GM19043 (cell line): ENCODE results near the gene SRPK3.
"Not testable (repeated sequence)": the region's sequence is repeated elsewhere in the genome, so short reads cannot be mapped to it uniquely, and the experiment has no call there.

Source experiments
- ATAC-seq: cut with Tn5 transposase; IDR thresholded peaks from one replicate; pipeline ENCODE4 v1.9.1; 2021; ENCODE audit warnings: low read depth; ENCODE audit not compliant: unreplicated experiment

SRPK3 gene

DNA sequence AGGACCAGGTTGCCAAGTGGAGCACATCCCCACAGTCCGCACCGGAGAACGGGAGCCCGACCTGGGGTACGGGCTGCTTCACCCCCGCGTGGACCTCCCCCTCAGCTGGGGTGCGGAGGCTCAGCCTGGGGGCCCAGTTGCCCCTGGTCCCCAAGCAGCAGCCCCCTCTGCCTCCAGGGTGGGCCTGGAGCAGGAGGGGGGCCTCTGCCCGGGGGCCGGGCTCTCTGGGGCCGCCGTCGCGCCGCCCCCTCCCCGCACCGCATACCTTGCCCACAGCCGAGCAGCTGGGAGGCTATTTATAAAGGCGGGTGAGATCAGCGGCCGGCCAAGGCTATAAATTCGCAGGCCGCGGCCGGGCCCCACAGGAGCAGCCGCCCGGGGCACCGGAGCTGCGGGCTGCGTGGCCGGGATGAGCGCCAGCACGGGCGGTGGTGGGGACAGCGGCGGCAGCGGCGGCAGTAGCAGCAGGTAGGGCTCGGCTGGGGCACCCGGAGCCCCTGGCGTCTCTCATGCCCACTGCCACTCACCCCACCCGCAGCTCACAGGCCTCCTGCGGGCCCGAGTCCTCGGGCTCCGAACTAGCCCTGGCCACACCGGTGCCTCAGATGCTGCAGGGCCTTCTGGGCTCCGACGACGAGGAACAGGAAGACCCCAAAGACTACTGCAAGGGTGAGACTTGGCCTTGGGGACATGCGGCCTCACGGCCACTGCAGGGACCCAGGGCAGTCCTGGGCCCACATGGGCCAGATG lies at the start of gene SRPK3:
TSS of gene SRPK3 (plus strand) at position 364 of the 750 bp plus-strand sequence. CDS start at position 410, 46 bp downstream.
- no peak for ATAC-seq

DNA sequence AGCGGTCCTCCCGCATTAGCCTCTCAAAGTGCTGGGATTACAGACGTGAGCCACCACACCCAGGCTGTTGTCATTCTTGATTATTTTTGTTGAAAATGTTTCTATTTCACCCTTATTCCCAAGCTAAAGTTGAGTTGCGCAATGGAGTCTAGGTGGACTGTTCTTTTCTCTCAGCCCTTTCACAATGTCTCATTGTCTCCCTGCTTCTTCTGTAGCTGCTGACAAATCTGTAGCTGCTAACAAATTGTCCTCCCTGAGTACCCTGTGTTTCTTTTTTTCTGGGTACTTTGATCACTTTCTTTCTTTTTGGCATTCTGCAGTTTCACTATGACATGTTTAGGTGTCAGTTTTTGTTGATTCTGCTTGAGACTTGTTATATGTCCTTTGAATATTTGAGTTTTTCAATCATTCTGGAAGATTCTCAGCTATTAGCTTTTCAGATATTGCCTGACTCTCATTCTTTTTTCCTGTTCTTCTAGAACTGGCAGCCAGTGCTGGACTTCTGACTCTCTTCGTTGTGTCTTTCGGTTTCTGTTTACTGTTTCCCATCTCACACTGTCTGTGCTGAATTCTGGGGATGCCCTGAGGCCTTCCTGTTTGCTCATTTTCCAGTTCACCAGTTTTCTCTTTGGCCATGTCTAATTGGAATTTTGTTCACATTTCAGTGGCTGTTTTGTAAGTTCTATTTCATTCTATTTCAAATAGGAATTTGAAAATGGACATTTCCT lies 49.6 kb upstream of the SRPK3 start:
- ATAC-seq = no peak

- ATAC-seq = no peak
These were observed 49.0 kb upstream of the SRPK3 start for GRCh38 chrX:153731845-153732215.

- no peak for ATAC-seq
These were observed 48.4 kb upstream of the SRPK3 start for GRCh38 chrX:153732401-153732800.

DNA sequence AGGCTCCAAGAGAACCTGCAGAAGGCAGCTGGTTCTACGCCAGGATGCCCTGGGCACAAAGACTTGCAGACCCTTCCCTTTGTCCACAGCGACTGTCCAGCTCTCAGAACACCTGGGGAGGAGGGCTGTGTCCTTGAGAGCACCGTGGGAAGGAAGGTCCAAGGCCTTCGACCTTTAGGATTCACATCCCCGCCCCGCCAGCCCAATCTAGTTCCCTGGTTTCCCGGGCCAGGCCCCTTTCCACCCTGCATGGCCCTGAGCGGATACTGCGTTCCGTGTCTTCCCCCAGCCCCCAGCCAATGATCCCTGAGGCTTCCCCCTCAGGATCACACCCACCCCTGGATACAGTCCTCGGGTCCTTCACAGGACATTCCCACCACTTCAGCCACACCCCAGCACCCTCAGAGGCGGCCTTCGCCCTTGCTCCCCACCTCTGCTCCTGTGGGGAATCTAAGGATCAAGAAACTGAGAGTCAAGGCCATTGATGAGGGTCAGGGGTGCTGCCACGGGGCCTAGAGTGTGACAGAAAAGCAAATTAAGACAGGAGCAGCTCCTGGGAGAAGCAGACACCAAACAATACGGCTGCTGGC lies 47.1 kb upstream of the SRPK3 start:
- ATAC-seq = no peak

GRCh38 chrX:153734871-153735270 lies 46.0 kb upstream of the SRPK3 start:
- ATAC-seq = no peak

DNA sequence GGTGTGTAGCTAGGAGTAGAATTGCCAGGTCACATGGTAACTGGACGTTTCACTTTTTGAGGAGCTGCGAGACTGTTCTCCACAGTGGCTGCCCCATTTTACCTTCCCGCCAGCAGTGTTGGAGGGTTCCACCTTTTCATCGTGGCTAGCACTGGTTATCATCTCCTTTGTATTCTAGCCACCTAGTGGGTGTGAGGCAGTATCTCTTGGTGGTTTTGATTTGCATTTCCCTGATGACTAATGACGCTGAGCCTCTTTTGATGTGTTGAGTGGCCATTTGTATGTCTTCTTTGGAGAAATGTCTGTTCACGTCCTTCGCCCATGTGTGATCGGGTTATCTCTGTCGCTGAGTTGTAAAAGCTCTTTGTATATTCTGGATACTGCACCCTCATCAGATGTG lies 45.6 kb upstream of the SRPK3 start:
- no peak for ATAC-seq

DNA sequence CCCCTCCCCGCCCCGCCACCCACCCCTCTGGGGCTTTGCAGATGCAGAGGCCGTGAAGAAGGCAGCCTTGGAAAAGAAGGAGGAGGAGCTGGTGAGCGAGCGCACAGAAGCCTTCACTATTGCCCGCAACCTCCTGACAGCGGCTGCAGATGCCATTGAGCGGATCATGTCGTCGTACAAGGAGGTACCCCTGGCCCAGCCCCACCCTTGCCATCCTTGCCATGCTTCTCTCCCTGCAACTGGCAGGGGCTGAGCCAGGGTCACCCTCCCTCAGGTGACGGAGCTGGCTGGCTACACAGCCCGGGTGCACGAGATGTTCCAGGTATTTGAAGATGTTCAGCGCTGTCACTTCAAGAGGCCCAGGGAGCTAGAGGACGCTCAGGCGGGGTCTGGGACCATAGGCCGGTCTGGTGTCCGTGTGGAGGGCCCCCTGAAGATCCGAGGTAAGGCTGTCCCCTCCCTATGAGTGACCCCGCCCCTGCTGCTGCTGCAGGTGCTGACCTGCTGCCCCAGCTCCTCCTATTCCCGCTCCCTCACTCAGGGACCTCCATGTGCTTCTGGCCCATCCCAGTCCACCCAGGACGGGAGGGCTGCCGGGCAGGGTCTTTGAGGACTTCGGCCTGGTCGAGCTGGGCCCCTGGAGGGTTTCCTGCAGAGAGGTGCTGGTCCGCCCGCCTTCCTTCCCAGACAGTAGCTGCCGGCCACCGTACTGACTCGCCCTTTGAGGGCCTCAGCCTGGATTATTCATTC lies 44.6 kb upstream of the SRPK3 start:
- no peak for ATAC-seq

DNA sequence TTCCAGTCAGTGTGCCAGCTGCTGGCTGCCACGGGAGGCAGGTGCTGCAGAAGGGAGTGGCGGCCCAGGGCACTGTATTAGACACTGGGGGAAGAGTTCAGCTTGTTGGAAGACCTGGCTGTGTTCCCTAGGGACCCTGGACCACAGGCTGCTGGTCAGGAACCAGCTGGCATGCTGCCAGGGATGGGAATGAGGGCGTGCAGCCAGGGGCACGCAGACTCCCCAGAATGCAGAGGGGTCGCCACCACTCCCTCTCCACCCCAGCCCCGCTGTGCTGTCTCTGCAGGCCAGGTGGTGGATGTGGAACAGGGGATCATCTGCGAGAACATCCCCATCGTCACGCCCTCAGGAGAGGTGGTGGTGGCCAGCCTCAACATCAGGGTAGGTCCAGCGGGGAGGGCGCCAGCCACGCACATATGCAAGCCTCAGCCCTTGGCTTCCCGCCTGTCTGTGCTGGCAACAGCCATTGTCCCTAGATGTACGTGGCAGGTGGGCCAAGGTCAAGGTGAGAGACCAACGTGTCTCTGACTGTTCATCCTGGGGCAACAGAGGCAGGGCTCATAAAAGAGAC lies 43.9 kb upstream of the SRPK3 start:
- no peak for ATAC-seq

- ATAC-seq = no peak
These were observed 42.7 kb upstream of the SRPK3 start for GRCh38 chrX:153738056-153738605.

GRCh38 chrX:153739754-153740486 lies 40.9 kb upstream of the SRPK3 start:
- no peak for ATAC-seq

GRCh38 chrX:153740631-153741222 lies 40.1 kb upstream of the SRPK3 start:
- ATAC-seq = no peak

DNA sequence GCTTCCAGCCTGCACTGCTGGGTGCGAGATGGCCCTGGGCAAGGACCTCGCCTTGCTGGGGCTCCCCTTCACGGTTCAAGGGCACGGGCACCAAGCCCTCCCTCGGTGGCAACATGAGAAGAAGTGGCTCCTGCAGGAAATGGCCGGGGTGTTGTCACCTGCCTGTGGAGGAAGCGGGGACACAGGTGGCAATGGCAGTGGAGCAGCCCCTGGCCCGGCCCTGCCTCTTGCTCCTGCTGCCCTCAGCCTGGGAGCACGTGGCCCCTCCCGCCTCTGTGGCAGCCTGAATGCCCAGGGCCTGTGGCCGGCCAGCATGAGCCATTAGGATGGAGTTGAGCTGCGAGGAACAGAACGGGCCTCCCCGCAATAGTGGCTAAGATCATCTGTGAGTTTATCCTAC lies 39.4 kb upstream of the SRPK3 start:
- ATAC-seq = no peak

DNA sequence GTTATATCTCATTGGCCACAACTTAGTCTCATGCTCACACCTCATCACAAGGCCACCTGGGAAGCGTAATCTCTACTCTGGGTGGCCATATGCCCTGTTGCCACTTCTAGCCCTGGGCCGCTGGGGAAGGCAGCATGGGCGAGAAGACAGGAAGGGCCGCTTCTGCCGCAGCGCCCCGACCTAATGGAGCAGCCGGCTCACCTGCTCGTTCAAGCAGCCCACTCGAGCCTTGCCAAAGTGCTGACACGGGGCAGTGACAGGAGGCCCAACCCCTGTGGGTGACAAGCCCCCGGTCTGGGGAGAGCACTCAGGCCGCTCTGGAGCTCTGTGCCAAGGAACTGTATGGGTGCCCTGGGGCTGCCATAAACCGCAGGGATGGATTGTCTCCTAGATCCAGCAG lies 38.7 kb upstream of the SRPK3 start:
- not testable (repeated sequence) for ATAC-seq

DNA sequence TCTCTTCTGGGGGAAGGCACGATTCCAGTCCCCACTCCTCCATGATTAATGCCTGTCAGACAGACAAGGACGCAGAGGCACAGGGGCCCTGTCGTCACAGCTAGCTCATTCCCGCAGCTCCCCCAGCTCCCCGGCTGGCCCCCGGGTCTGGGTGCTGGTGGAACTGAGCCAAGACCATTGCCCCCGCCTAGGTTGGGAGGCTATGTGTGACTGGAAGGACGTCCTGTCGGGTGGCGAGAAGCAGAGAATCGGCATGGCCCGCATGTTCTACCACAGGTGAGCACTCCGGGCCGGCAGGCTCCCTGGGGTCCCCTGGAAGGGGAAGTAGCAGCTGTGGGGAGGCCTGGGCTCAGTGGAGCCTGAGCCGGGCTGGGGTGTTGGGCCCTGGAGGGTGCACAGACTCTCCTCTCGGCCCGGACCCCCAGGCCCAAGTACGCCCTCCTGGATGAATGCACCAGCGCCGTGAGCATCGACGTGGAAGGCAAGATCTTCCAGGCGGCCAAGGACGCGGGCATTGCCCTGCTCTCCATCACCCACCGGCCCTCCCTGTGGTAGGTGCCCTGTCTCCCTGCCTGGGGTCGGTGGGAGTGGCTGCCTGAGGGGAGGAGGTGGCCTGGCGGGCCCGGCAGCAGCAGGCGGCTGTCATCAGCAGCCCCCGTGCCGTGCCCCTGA lies 37.9 kb upstream of the SRPK3 start:
- not testable (repeated sequence) for ATAC-seq

DNA sequence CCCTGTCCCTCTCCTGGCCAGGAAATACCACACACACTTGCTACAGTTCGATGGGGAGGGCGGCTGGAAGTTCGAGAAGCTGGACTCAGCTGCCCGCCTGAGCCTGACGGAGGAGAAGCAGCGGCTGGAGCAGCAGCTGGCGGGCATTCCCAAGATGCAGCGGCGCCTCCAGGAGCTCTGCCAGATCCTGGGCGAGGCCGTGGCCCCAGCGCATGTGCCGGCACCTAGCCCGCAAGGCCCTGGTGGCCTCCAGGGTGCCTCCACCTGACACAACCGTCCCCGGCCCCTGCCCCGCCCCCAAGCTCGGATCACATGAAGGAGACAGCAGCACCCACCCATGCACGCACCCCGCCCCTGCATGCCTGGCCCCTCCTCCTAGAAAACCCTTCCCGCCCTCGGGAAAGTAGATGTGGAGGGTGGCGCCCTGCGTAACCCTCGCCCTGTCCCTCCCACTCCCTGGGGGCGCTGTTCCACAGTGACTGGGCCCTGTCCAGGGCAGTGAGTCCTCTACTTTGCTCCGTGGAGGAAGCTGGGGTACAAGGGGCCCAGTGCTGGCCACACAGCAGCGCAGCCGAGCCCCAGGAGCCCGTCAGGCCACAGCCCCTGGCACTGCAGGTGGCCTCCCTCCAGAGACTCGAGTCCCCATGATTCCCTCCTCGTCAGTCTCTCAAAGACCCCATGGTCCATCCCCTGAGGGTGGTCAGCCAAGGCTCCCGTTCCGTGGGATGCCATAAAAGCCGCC lies 37.2 kb upstream of the SRPK3 start:
- ATAC-seq = not testable (repeated sequence)

GRCh38 chrX:153744210-153745066 lies 36.4 kb upstream of the SRPK3 start:
- no peak for ATAC-seq
